GM06990 (cell line): Measurements from ENCODE around the gene RAB4A.
"Not testable (repeated sequence)": the region's sequence is repeated elsewhere in the genome, so short reads cannot be mapped to it uniquely, and the experiment has no call there.

Experiments used
- DNase-seq: peaks from one replicate; pipeline ENCODE4 v3.0.0-alpha.2; 2011; ENCODE audit not compliant: insufficient read length; ENCODE audit errors: extremely low read depth
- H3K27me3 ChIP-seq: replicated peaks from 2 replicates; pipeline ENCODE4 v1.6.0; 2011; ENCODE audit warnings: low read length; ENCODE audit not compliant: control insufficient read depth, insufficient read depth
- H3K36me3 ChIP-seq: 2 replicates; pipeline ENCODE4 v1.5.1; 2011; ENCODE audit warnings: low read length; ENCODE audit not compliant: control insufficient read depth, insufficient read depth
- H3K4me3 ChIP-seq: replicated peaks from 2 replicates; pipeline ENCODE4 v1.5.1; 2011; ENCODE audit warnings: low read depth, mild to moderate bottlenecking, control low read depth, low read length
- TF ChIP-seq, protein P1 (sequence below): IDR thresholded peaks from 2 replicates; pipeline ENCODE4 v1.5.1; 2011; ENCODE audit warnings: low read length, control low read depth, mild to moderate bottlenecking, inconsistent platforms; ENCODE audit not compliant: insufficient read depth, poor library complexity, severe bottlenecking

The RAB4A gene

GRCh38 chr1:229323201-229323600 is 52.3 kb downstream of the RAB4A start:
- TF ChIP-seq, protein P1, sequence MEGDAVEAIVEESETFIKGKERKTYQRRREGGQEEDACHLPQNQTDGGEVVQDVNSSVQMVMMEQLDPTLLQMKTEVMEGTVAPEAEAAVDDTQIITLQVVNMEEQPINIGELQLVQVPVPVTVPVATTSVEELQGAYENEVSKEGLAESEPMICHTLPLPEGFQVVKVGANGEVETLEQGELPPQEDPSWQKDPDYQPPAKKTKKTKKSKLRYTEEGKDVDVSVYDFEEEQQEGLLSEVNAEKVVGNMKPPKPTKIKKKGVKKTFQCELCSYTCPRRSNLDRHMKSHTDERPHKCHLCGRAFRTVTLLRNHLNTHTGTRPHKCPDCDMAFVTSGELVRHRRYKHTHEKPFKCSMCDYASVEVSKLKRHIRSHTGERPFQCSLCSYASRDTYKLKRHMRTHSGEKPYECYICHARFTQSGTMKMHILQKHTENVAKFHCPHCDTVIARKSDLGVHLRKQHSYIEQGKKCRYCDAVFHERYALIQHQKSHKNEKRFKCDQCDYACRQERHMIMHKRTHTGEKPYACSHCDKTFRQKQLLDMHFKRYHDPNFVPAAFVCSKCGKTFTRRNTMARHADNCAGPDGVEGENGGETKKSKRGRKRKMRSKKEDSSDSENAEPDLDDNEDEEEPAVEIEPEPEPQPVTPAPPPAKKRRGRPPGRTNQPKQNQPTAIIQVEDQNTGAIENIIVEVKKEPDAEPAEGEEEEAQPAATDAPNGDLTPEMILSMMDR, result no peak
- H3K36me3 ChIP-seq, result peaks cover 8% of the 10 kb centered on the region
- no peak for DNase-seq
- H3K4me3 ChIP-seq, result no peak overlapping the region
- no peaks in the 10 kb centered on the region for H3K27me3 ChIP-seq

DNA sequence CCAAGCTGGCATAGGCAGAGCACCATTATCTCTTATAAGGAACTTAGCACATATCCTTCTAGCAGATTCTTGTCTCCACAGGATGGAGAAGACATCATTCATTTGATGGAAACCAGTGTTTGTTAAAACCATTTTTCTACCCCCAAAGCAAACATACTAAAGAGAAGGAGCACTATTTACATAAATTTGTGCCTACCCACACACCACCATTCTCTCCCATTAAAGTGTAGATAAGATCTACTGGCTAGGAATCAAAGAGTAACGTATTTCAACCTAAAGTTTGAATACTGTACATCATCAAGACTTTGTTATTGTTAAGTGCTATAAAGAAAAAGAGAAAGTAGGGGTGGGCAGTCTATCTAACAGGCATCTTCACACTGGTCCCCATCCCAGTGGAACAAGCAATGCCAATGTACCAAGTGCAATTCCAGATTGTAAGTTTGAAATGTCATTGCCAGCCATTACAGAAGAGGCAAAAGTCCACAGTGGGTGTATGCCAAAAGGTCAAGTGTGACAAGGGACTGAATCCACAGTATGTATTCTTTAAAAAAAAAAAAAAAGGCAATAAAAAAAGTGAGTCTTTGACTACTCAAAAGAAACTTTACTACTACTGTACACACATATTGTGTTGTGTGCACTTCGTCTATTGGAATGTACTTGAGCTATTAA is 53.1 kb downstream of the RAB4A start:
- no peak overlapping the region for H3K4me3 ChIP-seq
- peaks cover 8% of the 10 kb centered on the region for H3K36me3 ChIP-seq
- H3K27me3 ChIP-seq, result no peaks in the 10 kb centered on the region
- no peak for DNase-seq
- TF ChIP-seq, protein P1, result no peak

DNA sequence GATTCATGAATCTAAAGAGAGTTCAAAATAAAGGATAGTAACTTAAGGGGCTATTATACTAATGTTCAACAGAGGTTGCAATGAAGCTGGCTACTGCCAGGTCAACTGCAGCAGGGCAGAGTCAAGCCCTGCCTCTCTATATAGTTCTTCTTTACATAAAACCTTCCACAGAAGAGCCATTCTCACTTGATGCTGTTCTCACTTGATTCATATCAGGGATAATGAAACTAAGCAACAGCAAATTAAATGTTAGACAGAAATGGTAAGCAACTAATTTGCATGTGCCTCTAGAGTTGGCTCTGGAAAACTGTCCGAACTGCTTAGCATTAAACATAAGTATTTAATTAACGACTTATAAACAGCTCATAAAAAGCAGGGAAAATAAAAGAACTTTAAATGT is 54.5 kb downstream of the RAB4A start:
- no peak for DNase-seq

GRCh38 chr1:229325853-229326487 is 55.1 kb downstream of the RAB4A start:
- H3K27me3 ChIP-seq, result no peaks in the 10 kb centered on the region
- TF ChIP-seq, protein P1, result no peak
- no peak overlapping the region for H3K4me3 ChIP-seq
- no peak for DNase-seq
- H3K36me3 ChIP-seq, result peaks cover 4% of the 10 kb centered on the region

More for the DNA sequence above, 54.5 kb downstream of the RAB4A start:
- TF ChIP-seq, protein P1, result no peak
- H3K36me3 ChIP-seq, result peaks cover 4% of the 10 kb centered on the region
- H3K27me3 ChIP-seq, result no peaks in the 10 kb centered on the region
- no peak overlapping the region for H3K4me3 ChIP-seq

GRCh38 chr1:229326601-229327000 is 55.7 kb downstream of the RAB4A start:
- peaks cover 4% of the 10 kb centered on the region for H3K36me3 ChIP-seq

GRCh38 chr1:229327765-229328164 is 56.9 kb downstream of the RAB4A start:
- not testable (repeated sequence) for H3K36me3 ChIP-seq, H3K27me3 ChIP-seq, DNase-seq, H3K4me3 ChIP-seq

More at GRCh38 chr1:229326601-229327000, 55.7 kb downstream of the RAB4A start:
- Histone ChIP-seq H3K27me3 (no peaks in the 10 kb centered on the region), H3K4me3 (no peak overlapping the region)
- TF ChIP-seq, protein P1, result no peak
- no peak for DNase-seq
